Nephron progenitor cell (in vitro differentiated cells): ENCODE data around the gene ANXA10.

ENCODE experiments used
- DNase-seq: peaks from one replicate; pipeline ENCODE4 v3.0.0; 2021
- H3K27ac Mint-ChIP-seq: 2 replicates; pipeline ENCODE4 v1.8.0; 2021; ENCODE audit warnings: mild to moderate bottlenecking, moderate library complexity, mixed read lengths
- H3K27me3 Mint-ChIP-seq: 2 replicates; pipeline ENCODE4 v1.8.0; 2021; ENCODE audit warnings: mild to moderate bottlenecking, low read depth, mixed read lengths; ENCODE audit not compliant: poor library complexity
- H3K36me3 Mint-ChIP-seq: 2 replicates; pipeline ENCODE4 v1.8.0; 2021; ENCODE audit warnings: low read depth, mixed read lengths
- H3K4me1 Mint-ChIP-seq: 2 replicates; pipeline ENCODE4 v1.8.0; 2021; ENCODE audit warnings: mixed read lengths
- H3K4me3 Mint-ChIP-seq: 2 replicates; pipeline ENCODE4 v1.8.0; 2021; ENCODE audit warnings: mild to moderate bottlenecking, moderate library complexity, mixed read lengths
- H3K9me3 Mint-ChIP-seq: 2 replicates; pipeline ENCODE4 v1.8.0; 2021; ENCODE audit warnings: mild to moderate bottlenecking, moderate library complexity, mixed read lengths
- TF ChIP-seq, protein P1 (sequence below): fragments of 200-600 bp; sonication (generic); IDR thresholded peaks from 2 replicates; pipeline ENCODE4 v1.5.0; 2021; ENCODE audit warnings: antibody characterized with exemption

Gene ANXA10

DNA sequence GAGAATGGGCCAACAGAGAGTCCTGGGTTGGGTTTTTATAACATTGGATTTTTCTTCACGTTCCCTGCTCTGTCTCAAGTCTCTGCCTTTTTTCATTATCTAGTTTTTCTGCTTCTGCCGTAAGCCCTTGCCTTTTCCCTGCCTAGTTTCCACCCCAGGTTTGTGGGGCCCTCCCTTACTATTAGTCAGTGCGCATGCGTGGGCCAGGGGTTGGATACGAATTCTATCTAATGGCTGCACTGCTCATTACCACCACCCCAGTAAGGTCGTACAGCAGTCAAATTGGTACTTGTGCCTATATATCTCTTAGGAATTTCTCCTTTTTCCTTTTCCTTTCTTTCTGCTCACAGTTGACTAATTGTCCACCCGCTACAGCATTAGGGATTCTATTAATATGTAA is 49.4 kb downstream of the ANXA10 start:
- H3K9me3 Mint-ChIP-seq = no peaks in the 10 kb centered on the region

DNA sequence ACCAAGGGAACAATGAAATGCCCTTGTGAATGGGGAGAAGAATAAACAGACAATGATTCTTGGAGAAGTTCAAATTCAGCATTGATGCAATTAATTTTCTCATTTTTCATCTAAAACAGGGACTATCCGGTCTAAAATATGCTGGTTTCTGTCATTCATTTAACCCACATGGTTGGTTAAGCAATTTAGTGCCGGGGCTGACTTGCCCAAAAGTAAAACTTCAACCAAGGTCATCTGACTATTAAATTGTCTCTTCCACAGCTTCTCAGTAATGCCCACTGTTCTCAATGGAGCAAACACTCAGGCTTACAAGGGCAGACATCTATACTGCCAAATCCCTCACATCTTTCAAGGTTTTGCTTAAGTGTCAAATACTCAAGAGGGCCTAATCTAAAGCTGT is 51.3 kb downstream of the ANXA10 start:
- TF ChIP-seq, protein P1, sequence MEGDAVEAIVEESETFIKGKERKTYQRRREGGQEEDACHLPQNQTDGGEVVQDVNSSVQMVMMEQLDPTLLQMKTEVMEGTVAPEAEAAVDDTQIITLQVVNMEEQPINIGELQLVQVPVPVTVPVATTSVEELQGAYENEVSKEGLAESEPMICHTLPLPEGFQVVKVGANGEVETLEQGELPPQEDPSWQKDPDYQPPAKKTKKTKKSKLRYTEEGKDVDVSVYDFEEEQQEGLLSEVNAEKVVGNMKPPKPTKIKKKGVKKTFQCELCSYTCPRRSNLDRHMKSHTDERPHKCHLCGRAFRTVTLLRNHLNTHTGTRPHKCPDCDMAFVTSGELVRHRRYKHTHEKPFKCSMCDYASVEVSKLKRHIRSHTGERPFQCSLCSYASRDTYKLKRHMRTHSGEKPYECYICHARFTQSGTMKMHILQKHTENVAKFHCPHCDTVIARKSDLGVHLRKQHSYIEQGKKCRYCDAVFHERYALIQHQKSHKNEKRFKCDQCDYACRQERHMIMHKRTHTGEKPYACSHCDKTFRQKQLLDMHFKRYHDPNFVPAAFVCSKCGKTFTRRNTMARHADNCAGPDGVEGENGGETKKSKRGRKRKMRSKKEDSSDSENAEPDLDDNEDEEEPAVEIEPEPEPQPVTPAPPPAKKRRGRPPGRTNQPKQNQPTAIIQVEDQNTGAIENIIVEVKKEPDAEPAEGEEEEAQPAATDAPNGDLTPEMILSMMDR = no peak
- no peaks in the 10 kb centered on the region for H3K9me3 Mint-ChIP-seq
- no peaks in the 10 kb centered on the region for H3K36me3 Mint-ChIP-seq
- no peak overlapping the region for H3K4me3 Mint-ChIP-seq
- H3K27me3 Mint-ChIP-seq = peaks cover 3% of the 10 kb centered on the region
- H3K27ac Mint-ChIP-seq = no peak overlapping the region
- H3K4me1 Mint-ChIP-seq = no peaks in the 10 kb centered on the region
- DNase-seq = no peak

More for the DNA sequence above, 49.4 kb downstream of the ANXA10 start:
- Mint-ChIP-seq H3K36me3 (no peaks in the 10 kb centered on the region), H3K4me3 (no peak overlapping the region), H3K27ac (no peak overlapping the region), H3K4me1 (no peaks in the 10 kb centered on the region), H3K27me3 (peaks cover 3% of the 10 kb centered on the region)
- TF ChIP-seq, protein P1 = no peak
- no peak for DNase-seq

DNA sequence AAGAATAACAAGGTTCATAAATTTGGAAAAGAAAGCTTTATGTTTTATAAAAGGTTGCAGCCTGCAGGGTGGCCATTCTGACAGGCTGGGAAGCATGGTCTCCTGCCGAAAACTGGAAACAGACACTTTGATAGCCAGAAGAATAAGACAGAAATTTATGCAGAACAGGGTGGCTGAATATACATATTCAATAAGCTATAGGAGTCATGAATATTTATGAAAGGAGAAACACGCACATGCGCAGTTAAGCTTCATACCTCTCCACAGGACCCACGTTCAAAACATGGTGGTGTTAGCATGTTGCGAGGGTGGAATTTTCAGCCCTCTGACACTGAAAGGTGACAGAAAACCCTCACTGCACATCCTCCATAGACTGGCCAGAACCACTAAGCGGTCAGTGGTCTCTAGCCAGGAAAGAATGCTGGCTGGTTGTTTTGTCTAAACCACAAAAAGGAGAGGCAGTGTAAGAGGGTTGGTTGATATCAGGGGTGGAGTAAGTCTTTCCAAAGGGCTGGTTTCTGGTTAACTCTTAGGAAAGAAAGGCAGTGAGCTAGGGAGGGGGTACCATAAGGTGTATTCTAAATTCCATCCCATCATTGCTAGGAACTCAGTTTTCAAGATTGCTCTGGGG is 58.2 kb downstream of the ANXA10 start:
- H3K9me3 Mint-ChIP-seq = no peaks in the 10 kb centered on the region
- TF ChIP-seq, protein P1 = no peak
- H3K36me3 Mint-ChIP-seq = no peaks in the 10 kb centered on the region
- H3K4me1 Mint-ChIP-seq = peaks cover 15% of the 10 kb centered on the region
- H3K27ac Mint-ChIP-seq = no peak overlapping the region
- no peak overlapping the region for H3K4me3 Mint-ChIP-seq
- DNase-seq = no peak
- H3K27me3 Mint-ChIP-seq = no peaks in the 10 kb centered on the region

DNA sequence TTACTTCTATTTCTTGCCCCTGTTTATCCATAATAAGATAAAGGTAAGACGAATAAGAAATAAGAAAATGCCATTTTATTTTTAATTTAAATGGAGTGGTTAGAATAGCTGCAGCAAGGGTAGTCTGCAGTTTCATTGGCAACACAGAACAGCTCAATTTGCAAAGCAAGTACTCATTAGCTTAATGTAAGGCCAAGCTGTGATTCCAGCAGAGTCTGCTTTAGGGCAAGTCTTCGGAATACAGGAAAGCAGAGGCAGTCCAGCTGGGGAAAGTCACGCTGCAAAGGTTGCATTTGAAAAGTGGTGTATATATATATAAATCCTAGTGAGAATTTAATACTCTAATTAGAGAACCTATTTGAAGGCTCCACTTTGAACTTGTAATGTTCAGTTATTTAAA is 59.0 kb downstream of the ANXA10 start:
- Mint-ChIP-seq H3K9me3 (no peaks in the 10 kb centered on the region), H3K27me3 (no peaks in the 10 kb centered on the region), H3K36me3 (no peaks in the 10 kb centered on the region), H3K4me1 (peaks cover 15% of the 10 kb centered on the region), H3K4me3 (no peak overlapping the region), H3K27ac (no peak overlapping the region)
- no peak for DNase-seq
- TF ChIP-seq, protein P1 = no peak

DNA sequence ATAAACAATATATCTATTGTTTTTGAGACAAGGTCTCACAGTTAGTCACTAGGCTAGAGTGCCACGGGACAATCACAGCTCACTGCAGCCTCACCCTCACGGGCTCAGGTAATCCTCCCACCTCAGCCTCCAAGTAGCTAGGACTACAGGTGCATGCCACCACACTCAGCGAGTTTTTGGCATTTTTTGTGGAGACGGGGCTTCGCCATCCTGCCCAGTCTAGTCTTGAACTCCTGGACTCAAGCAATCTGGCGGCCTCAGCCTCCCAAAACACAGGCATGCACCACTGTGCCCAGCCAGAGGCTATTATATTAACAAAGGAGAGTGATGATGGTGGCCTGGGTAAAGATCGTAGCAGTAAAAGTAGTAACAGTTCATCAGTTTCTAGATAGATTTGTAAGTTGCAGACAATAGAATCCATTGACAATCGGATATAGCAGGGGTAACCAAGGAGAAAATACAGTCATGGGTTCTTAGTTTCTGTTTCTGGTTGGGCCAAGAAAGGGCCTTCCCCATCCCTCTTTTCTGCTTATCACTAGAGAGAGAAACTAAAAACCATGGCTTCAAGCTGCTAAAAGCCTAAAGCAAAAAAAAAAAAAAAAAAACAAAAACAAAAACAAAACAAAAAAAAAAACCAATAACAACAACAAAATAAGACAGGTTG is 60.6 kb downstream of the ANXA10 start:
- H3K27me3 Mint-ChIP-seq = no peaks in the 10 kb centered on the region
- H3K27ac Mint-ChIP-seq = no peak overlapping the region
- peaks cover 15% of the 10 kb centered on the region for H3K4me1 Mint-ChIP-seq
- no peaks in the 10 kb centered on the region for H3K36me3 Mint-ChIP-seq
- TF ChIP-seq, protein P1 = no peak
- DNase-seq = no peak
- peak overlapping the region; percentile 9 for H3K4me3 Mint-ChIP-seq
- peaks cover 4% of the 10 kb centered on the region for H3K9me3 Mint-ChIP-seq
